Fibroblast of villous mesenchyme (primary cell): ENCODE data around the gene NSRP1. TPM values are rescaled to one million over a fixed set of nuclear protein-coding genes. Genes with fewer than 3 reads are reported as not detected.
A peak's percentile ranks its signal among the peaks of the same experiment; 100 is the strongest.

ENCODE experiments used
- DNase-seq: peaks from one replicate; pipeline ENCODE4 v3.0.0-alpha.2; 2010; ENCODE audit warnings: low read depth
- H3K4me3 ChIP-seq: 2 replicates; pipeline ENCODE4 v1.5.1; 2011; ENCODE audit warnings: low read depth, mild to moderate bottlenecking, low read length
- total RNA-seq: library from RNA; depleted of rRNA; stranded (reverse); fragments of >200 nt; gene quantifications from 2 replicates; pipeline ENCODE4 v1.2.3, GENCODE V29; 2012
- TF ChIP-seq, protein P1 (sequence below): IDR thresholded peaks from 2 replicates; pipeline ENCODE4 v1.5.1; 2012; ENCODE audit warnings: low read depth, mild to moderate bottlenecking, low read length; ENCODE audit not compliant: insufficient read depth

The NSRP1 gene, protein sequence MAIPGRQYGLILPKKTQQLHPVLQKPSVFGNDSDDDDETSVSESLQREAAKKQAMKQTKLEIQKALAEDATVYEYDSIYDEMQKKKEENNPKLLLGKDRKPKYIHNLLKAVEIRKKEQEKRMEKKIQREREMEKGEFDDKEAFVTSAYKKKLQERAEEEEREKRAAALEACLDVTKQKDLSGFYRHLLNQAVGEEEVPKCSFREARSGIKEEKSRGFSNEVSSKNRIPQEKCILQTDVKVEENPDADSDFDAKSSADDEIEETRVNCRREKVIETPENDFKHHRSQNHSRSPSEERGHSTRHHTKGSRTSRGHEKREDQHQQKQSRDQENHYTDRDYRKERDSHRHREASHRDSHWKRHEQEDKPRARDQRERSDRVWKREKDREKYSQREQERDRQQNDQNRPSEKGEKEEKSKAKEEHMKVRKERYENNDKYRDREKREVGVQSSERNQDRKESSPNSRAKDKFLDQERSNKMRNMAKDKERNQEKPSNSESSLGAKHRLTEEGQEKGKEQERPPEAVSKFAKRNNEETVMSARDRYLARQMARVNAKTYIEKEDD
- 10.8 and 13.2 TPM in 2 replicates for total RNA-seq

DNA sequence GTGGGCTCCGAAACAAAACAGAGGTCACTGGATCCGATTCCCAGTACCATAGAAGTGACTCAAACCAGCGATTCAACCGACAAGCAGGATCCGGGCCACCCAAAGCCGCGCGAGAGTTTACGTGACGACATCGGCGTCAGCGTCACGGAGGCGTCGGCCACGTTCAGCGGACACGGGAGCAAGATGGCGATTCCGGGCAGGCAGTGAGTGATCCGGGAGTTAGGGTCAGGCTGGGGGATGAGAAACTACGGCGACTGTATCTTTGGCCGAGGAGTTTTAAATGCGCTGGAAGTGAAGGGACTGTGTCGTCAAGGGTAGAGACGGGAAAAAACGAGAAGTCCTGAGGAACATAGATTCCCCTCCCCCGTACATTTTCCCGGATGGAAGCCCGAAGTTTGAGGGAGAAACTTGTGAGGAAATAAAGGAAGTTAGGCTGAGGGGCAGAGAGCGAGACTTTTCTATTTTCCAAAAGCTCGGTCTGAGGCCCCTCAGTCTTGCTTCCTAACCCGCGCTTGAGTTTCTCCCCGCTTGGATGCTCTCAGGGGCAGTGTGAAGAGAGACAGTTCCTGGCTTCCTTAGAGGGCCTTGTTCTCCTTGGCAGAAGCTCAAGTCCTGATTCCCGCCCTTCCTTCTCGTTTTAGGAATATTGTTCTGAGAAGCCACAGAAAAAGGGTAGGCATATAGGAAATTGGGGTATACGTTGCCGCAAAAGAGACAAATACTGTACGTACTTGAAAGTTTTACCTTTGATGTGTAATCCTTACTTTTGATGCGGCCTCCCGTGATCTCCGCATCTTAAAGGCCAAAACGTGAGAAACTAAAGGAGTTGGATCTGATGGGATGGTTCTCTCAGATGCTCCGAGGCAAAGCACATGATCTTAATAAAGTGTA, at the start of gene NSRP1:
Gene NSRP1 (plus strand): TSS at position 156 of the 891 bp plus-strand sequence. CDS start 28 bp downstream, at position 184.
- TF ChIP-seq, protein P1, sequence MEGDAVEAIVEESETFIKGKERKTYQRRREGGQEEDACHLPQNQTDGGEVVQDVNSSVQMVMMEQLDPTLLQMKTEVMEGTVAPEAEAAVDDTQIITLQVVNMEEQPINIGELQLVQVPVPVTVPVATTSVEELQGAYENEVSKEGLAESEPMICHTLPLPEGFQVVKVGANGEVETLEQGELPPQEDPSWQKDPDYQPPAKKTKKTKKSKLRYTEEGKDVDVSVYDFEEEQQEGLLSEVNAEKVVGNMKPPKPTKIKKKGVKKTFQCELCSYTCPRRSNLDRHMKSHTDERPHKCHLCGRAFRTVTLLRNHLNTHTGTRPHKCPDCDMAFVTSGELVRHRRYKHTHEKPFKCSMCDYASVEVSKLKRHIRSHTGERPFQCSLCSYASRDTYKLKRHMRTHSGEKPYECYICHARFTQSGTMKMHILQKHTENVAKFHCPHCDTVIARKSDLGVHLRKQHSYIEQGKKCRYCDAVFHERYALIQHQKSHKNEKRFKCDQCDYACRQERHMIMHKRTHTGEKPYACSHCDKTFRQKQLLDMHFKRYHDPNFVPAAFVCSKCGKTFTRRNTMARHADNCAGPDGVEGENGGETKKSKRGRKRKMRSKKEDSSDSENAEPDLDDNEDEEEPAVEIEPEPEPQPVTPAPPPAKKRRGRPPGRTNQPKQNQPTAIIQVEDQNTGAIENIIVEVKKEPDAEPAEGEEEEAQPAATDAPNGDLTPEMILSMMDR: no peak
- peak; percentile 96 for DNase-seq

DNA sequence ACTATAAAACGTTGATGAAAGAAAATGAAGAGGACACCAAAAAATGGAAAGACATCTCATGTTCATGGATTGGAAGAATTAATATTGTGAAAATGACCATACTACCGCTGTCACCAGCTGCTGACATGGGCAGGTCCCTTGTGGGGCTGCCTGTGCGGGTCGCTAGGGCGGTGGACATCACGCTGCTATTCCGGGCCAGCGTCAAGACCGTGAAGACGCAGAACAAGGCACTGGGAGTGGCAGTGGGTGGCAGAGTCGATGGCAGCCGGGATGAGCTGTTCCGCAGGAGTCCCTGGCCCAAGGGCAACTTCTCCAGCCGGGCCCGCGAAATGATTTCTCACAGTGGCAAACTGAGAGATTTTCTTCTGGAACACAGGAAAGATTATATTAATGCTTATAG, 48.2 kb upstream of the NSRP1 start:
- TF ChIP-seq, protein P1: no peak
- DNase-seq: no peak
- H3K4me3 ChIP-seq: no peak overlapping the region

More for the DNA sequence above, at the start of gene NSRP1:
- H3K4me3 ChIP-seq: peak within 1 kb of the TSS; percentile 97

DNA sequence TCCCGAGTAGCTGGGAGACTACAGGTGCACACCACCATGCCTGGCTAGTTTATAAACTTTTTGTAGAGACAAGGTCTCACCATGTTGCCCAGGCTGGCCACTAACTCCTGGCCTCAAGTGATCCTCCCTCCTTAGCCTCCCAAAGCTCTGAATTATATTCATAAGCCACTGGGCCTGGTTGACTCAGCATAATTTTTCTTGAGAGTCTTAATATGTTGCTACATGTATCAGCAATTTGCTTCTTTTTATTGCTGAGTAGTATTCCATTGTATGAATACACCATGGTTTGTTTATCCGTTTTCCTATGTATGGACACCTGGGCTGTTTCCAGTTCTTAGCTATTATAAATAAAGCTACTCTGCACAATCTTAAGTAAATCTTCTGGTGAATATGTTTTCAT, 42.4 kb upstream of the NSRP1 start:
- TF ChIP-seq, protein P1: no peak
- DNase-seq: no peak
- no peak overlapping the region for H3K4me3 ChIP-seq

DNA sequence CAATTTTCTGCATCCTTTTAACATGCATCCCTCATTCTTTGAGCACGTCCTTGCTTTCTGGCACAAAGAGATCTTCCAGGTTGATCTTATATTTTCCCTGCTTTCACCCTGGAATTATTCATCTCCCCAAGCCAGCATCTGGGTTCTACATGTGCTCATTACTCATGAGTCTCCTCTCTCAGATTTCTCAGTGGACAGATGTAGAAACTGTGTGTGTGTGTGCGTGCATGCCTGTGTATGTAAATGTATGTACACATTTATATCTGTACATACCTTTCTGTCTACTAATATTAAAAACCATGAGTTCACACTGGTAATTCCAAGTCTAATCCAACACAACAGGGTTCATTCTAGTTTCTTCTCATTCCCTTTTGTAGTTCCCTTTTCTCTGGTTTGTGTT, 41.9 kb upstream of the NSRP1 start:
- DNase-seq: no peak
- TF ChIP-seq, protein P1: no peak
- no peak overlapping the region for H3K4me3 ChIP-seq

DNA sequence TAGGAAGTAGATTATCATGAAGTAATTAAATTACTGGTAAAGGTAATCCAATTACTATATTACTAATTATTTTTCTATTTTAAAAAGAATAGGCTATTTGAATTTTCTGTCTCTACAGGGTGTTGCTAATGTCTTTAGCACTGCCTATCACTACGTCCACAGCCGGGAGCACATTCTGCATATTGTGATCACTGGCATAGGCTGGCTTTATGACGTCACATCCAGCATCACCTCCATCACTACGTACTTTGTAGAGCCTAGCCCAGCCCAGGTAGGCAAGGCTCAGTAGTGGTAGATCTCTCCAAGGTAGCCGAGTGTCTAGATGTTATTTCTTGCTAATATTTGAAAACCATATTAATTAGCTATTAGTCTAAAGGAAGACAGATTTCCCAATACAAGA, 33.8 kb upstream of the NSRP1 start:
- H3K4me3 ChIP-seq: no peak overlapping the region
- TF ChIP-seq, protein P1: no peak
- DNase-seq: no peak

DNA sequence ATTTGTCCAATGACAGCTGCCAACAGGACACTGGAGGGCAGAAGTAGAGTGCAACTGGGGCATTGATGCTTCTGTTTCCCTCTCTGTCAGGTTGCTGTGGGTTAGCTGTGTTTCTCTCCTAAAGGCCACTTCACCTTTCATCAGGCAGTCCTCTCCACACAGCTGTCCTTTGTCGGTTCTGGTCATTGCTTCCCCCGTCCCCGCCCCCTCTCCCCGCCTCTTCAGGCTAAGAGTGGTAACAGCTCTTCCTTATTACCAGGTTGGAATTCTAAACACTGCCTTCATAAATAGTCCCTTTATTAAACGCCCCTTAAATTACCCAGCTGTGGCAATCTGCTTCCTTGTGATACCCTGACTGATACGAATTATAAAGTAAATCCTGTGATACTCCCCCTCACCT, 31.8 kb upstream of the NSRP1 start:
- DNase-seq: no peak
- H3K4me3 ChIP-seq: no peak overlapping the region
- TF ChIP-seq, protein P1: no peak
